ENCODE data around the gene PHLDB1.

- no peak for TF ChIP-seq RAD21 (conservative IDR thresholded peaks at IDR 0.05 in 1 of 2, IDR thresholded peaks at IDR 0.05 in 1 of 2)
- no peak for TF ChIP-seq POLR2AphosphoS2 (conservative IDR thresholded peaks at IDR 0.05; ENCODE audit: low read length)
- TF ChIP-seq BCL3 (IDR thresholded peaks at IDR 0.05) = no peak
- TF ChIP-seq SMC3 (IDR thresholded peaks at IDR 0.05) = no peak
- TF ChIP-seq CTCF (IDR thresholded peaks at IDR 0.05) = no peak
Measured at GRCh38 chr11:118677977-118678376, 70.6 kb downstream of the PHLDB1 start.
